Naive thymus-derived CD4-positive, alpha-beta T cell (primary cell): ENCODE measurements around the gene CCSER1. TPM values are rescaled to one million over a fixed set of nuclear protein-coding genes. Genes with fewer than 3 reads are reported as not detected.

Experiments used
- ATAC-seq: fragments of 150-1000 bp; cut with Tn5 transposase; 2 replicates; pipeline ENCODE4 v1.10.0; 2021; ENCODE audit warnings: mild to moderate bottlenecking, moderate library complexity
- CTCF ChIA-PET: fragments of 350-600 bp; sonication (Branson Sonifier 250); formaldehyde crosslinking; loops from one replicate; lab custom pipeline; 2021; ENCODE audit warnings: antibody characterized with exemption; lab: Charles Lee
- POLR2A ChIA-PET: fragments of 350-600 bp; sonication (Branson Sonifier 250); formaldehyde crosslinking; loops from one replicate; lab custom pipeline; 2021; ENCODE audit warnings: antibody characterized with exemption, inconsistent platforms; lab: Charles Lee
- DNase-seq, 9 donors: peaks; one replicate each; pipeline versions ENCODE4 v3.0.0 to v3.0.0-alpha.2; 2020 to 2022; ENCODE audit warnings: mixed read lengths in 1 of 9
- H3K27ac ChIP-seq: one replicate; pipeline ENCODE4 v1.7.0; 2013; ENCODE audit warnings: mild to moderate bottlenecking, low read depth, low read length, moderate library complexity
- H3K27me3 ChIP-seq, 2 donors: one replicate each; pipeline ENCODE4 v1.7.0; 2013; ENCODE audit warnings: low read length in 2 of 2, mild to moderate bottlenecking in 2 of 2, moderate library complexity in 2 of 2; ENCODE audit not compliant: control insufficient read depth in 2 of 2, insufficient read depth in 2 of 2
- H3K36me3 ChIP-seq, 3 experiments: 1 replicate in 2 of 3; 2 replicates in 1 of 3; pipeline ENCODE4 v1.7.0; 2013; ENCODE audit warnings: low read length in 3 of 3, mild to moderate bottlenecking in 3 of 3, moderate library complexity in 1 of 3; ENCODE audit not compliant: insufficient read depth in 3 of 3, control insufficient read depth in 2 of 3
- H3K4me1 ChIP-seq, 2 donors: one replicate each; pipeline ENCODE4 v1.7.0; 2013; ENCODE audit warnings: low read length in 2 of 2, mild to moderate bottlenecking in 2 of 2, moderate library complexity in 1 of 2; ENCODE audit not compliant: control insufficient read depth in 2 of 2, insufficient read depth in 2 of 2
- H3K4me3 ChIP-seq: 2 replicates; pipeline ENCODE4 v1.7.0; 2013; ENCODE audit warnings: mild to moderate bottlenecking, low read length
- H3K9me3 ChIP-seq, 3 experiments: 1 replicate in 2 of 3; 2 replicates in 1 of 3; pipeline ENCODE4 v1.7.0; 2013; ENCODE audit warnings: low read length in 3 of 3; ENCODE audit not compliant: control insufficient read depth in 2 of 3
- H3K27ac Mint-ChIP-seq, 9 donors: one replicate each; pipeline ENCODE4 v1.8.0; 2020 to 2022; ENCODE audit warnings: mixed read lengths in 9 of 9, mild to moderate bottlenecking in 8 of 9, moderate library complexity in 5 of 9, inconsistent platforms in 2 of 9
- H3K27me3 Mint-ChIP-seq, 5 donors: one replicate each; pipeline ENCODE4 v1.8.0; 2021 to 2022; ENCODE audit warnings: mixed read lengths in 5 of 5, mild to moderate bottlenecking in 1 of 5
- H3K36me3 Mint-ChIP-seq, 5 donors: one replicate each; pipeline ENCODE4 v1.8.0; 2020 to 2022; ENCODE audit warnings: mixed read lengths in 5 of 5, mild to moderate bottlenecking in 3 of 5, inconsistent platforms in 1 of 5
- H3K4me1 Mint-ChIP-seq, 7 donors: one replicate each; pipeline ENCODE4 v1.8.0; 2020 to 2022; ENCODE audit warnings: mixed read lengths in 7 of 7, mild to moderate bottlenecking in 3 of 7, inconsistent platforms in 1 of 7
- H3K4me3 Mint-ChIP-seq, 10 donors: one replicate each; pipeline ENCODE4 v1.8.0; 2020 to 2022; ENCODE audit warnings: mild to moderate bottlenecking in 10 of 10, mixed read lengths in 10 of 10, moderate library complexity in 6 of 10, inconsistent platforms in 2 of 10
- H3K9me3 Mint-ChIP-seq, 11 donors: one replicate each; pipeline ENCODE4 v1.8.0; 2020 to 2022; ENCODE audit warnings: mixed read lengths in 11 of 11, mild to moderate bottlenecking in 4 of 11, inconsistent platforms in 1 of 11, moderate library complexity in 1 of 11
- intact Hi-C, 2 donors: fragments of 100-400 bp; cut with micrococcal nuclease; formaldehyde crosslinking; loops; one replicate each; pipeline ENCODE4 v1.15.1; 2023
- polyA plus RNA-seq, 2 donors: library from polyadenylated mRNA; unstranded; fragments of 300-500 nt; fragmentation: Illumina TruSeq; gene quantifications; one replicate each; pipeline ENCODE4 v1.2.3, GENCODE V29; 2021
- total RNA-seq, 6 experiments: library from RNA in 5 of 6; stranded (reverse) in 5 of 6; gene quantifications; 1 replicate in 5 of 6; 2 replicates in 1 of 6; pipeline ENCODE4 v1.2.3 and lab custom pipeline; 2021 to 2026

Gene CCSER1
- total and polyA plus RNA-seq, 7 experiments from 2014 or later = 0.30 to 4.0 (median 1.4) TPM; not detected in 3

GRCh38 chr4:90537491-90537890, 410.3 kb downstream of the CCSER1 start:
- ChIA-PET CTCF (no interaction called here), POLR2A (no interaction called here)
- DNase-seq = no peak
- Histone ChIP-seq H3K27ac (no peak overlapping the region), H3K36me3 (no peaks in the 10 kb centered on the region), H3K27me3 (no peaks in the 10 kb centered on the region), H3K4me3 (no peak overlapping the region), H3K4me1 (no peaks in the 10 kb centered on the region), H3K9me3 (no peaks in the 10 kb centered on the region)
- H3K9me3 Mint-ChIP-seq = peaks cover 0 to 7% (median 0%) of the 10 kb centered on the region in 11 donors
- H3K4me3 Mint-ChIP-seq = no peak overlapping the region
- no peak overlapping the region for H3K27ac Mint-ChIP-seq
- H3K36me3 Mint-ChIP-seq = no peaks in the 10 kb centered on the region
- H3K27me3 Mint-ChIP-seq = no peaks in the 10 kb centered on the region
- no peaks in the 10 kb centered on the region for H3K4me1 Mint-ChIP-seq
- no peak for ATAC-seq
- intact Hi-C loops = no loop called here

GRCh38 chr4:90540536-90540935, 413.3 kb downstream of the CCSER1 start:
- no peaks in the 10 kb centered on the region for H3K27me3 ChIP-seq
- H3K27ac ChIP-seq = no peak overlapping the region
- ChIA-PET POLR2A (no interaction called here), CTCF (no interaction called here)
- ATAC-seq = no peak
- no peaks in the 10 kb centered on the region for H3K4me1 Mint-ChIP-seq
- no peak for DNase-seq
- intact Hi-C loops = no loop called here
- no peak overlapping the region for H3K4me3 Mint-ChIP-seq
- H3K4me3 ChIP-seq = no peak overlapping the region
- H3K36me3 Mint-ChIP-seq = no peaks in the 10 kb centered on the region
- H3K9me3 Mint-ChIP-seq = peaks cover 0 to 7% (median 0%) of the 10 kb centered on the region in 11 donors
- H3K27me3 Mint-ChIP-seq = no peaks in the 10 kb centered on the region
- no peak overlapping the region for H3K27ac Mint-ChIP-seq
- no peaks in the 10 kb centered on the region for H3K36me3 ChIP-seq
- H3K4me1 ChIP-seq = no peaks in the 10 kb centered on the region
- H3K9me3 ChIP-seq = no peaks in the 10 kb centered on the region

GRCh38 chr4:90542216-90542615, 415.0 kb downstream of the CCSER1 start:
- Mint-ChIP-seq H3K27me3 (no peaks in the 10 kb centered on the region), H3K9me3 (peaks cover 0 to 7% (median 0%) of the 10 kb centered on the region in 11 donors)
- H3K9me3 ChIP-seq = no peaks in the 10 kb centered on the region

GRCh38 chr4:90543419-90544170, 416.4 kb downstream of the CCSER1 start:
- no peak overlapping the region for H3K27ac ChIP-seq
- DNase-seq (no peak), ATAC-seq (no peak)
- ChIA-PET CTCF (no interaction called here), POLR2A (no interaction called here)
- H3K9me3 ChIP-seq = no peaks in the 10 kb centered on the region
- no peaks in the 10 kb centered on the region for H3K4me1 ChIP-seq
- no peaks in the 10 kb centered on the region for H3K27me3 ChIP-seq
- no peaks in the 10 kb centered on the region for H3K9me3 Mint-ChIP-seq
- no peak overlapping the region for H3K4me3 ChIP-seq
- intact Hi-C loops = no loop called here
- H3K36me3 Mint-ChIP-seq = no peaks in the 10 kb centered on the region
- H3K27ac Mint-ChIP-seq = no peak overlapping the region
- no peaks in the 10 kb centered on the region for H3K36me3 ChIP-seq
- H3K4me3 Mint-ChIP-seq = no peak overlapping the region
- peaks cover 0 to 4% (median 0%) of the 10 kb centered on the region in 7 donors for H3K4me1 Mint-ChIP-seq
- H3K27me3 Mint-ChIP-seq = no peaks in the 10 kb centered on the region

More at GRCh38 chr4:90542216-90542615, 415.0 kb downstream of the CCSER1 start:
- H3K4me1 ChIP-seq = no peaks in the 10 kb centered on the region
- no peak overlapping the region for H3K4me3 ChIP-seq
- H3K4me1 Mint-ChIP-seq = peaks cover 0 to 4% (median 0%) of the 10 kb centered on the region in 7 donors
- no peaks in the 10 kb centered on the region for H3K27me3 ChIP-seq
- intact Hi-C loops = no loop called here
- no peaks in the 10 kb centered on the region for H3K36me3 Mint-ChIP-seq
- H3K4me3 Mint-ChIP-seq = no peak overlapping the region
- ATAC-seq (no peak), DNase-seq (no peak)
- POLR2A ChIA-PET = no interaction called here
- no peak overlapping the region for H3K27ac Mint-ChIP-seq
- no peaks in the 10 kb centered on the region for H3K36me3 ChIP-seq
- H3K27ac ChIP-seq = no peak overlapping the region
- CTCF ChIA-PET = no interaction called here

GRCh38 chr4:90544532-90545045, 417.4 kb downstream of the CCSER1 start:
- H3K4me3 Mint-ChIP-seq = no peak overlapping the region
- no peak overlapping the region for H3K4me3 ChIP-seq
- CTCF ChIA-PET = no interaction called here
- peaks cover 0 to 4% (median 0%) of the 10 kb centered on the region in 7 donors for H3K4me1 Mint-ChIP-seq
- POLR2A ChIA-PET = interaction anchor here (0.5 kb wide), 1 partner anchor 21 kb away, joined by 3 read pairs; no protein-coding TSS in a partner anchor
- no peaks in the 10 kb centered on the region for H3K4me1 ChIP-seq
- no peaks in the 10 kb centered on the region for H3K36me3 Mint-ChIP-seq
- H3K27ac ChIP-seq = no peak overlapping the region
- H3K27me3 Mint-ChIP-seq = no peaks in the 10 kb centered on the region
- DNase-seq = no peak
- H3K9me3 ChIP-seq = no peaks in the 10 kb centered on the region
- H3K36me3 ChIP-seq = no peaks in the 10 kb centered on the region
- intact Hi-C loops = no loop called here
- no peaks in the 10 kb centered on the region for H3K27me3 ChIP-seq
- no peaks in the 10 kb centered on the region for H3K9me3 Mint-ChIP-seq
- ATAC-seq = no peak
- no peak overlapping the region for H3K27ac Mint-ChIP-seq

GRCh38 chr4:90545380-90545779, 418.2 kb downstream of the CCSER1 start:
- intact Hi-C loops = no loop called here
- CTCF ChIA-PET = no interaction called here
- POLR2A ChIA-PET = no interaction called here

GRCh38 chr4:90546114-90546513, 418.9 kb downstream of the CCSER1 start:
- POLR2A ChIA-PET = no interaction called here
- CTCF ChIA-PET = no interaction called here
- Mint-ChIP-seq H3K36me3 (no peaks in the 10 kb centered on the region), H3K9me3 (no peaks in the 10 kb centered on the region), H3K4me3 (no peak overlapping the region), H3K4me1 (peaks cover 0 to 4% (median 0%) of the 10 kb centered on the region in 7 donors), H3K27me3 (no peaks in the 10 kb centered on the region), H3K27ac (no peak overlapping the region)
- no peaks in the 10 kb centered on the region for H3K27me3 ChIP-seq
- intact Hi-C loops = no loop called here
- H3K4me1 ChIP-seq = no peaks in the 10 kb centered on the region
- ATAC-seq (peak; percentile 29), DNase-seq (no peak)
- H3K4me3 ChIP-seq = no peak overlapping the region
- no peaks in the 10 kb centered on the region for H3K36me3 ChIP-seq
- H3K9me3 ChIP-seq = no peaks in the 10 kb centered on the region
- no peak overlapping the region for H3K27ac ChIP-seq

More at GRCh38 chr4:90545380-90545779, 418.2 kb downstream of the CCSER1 start:
- DNase-seq = no peak
- Mint-ChIP-seq H3K27ac (no peak overlapping the region), H3K27me3 (no peaks in the 10 kb centered on the region), H3K9me3 (no peaks in the 10 kb centered on the region), H3K4me1 (peaks cover 0 to 4% (median 0%) of the 10 kb centered on the region in 7 donors), H3K36me3 (no peaks in the 10 kb centered on the region), H3K4me3 (no peak overlapping the region)
- no peak for ATAC-seq
- H3K4me3 ChIP-seq = no peak overlapping the region
- no peaks in the 10 kb centered on the region for H3K36me3 ChIP-seq
- H3K27ac ChIP-seq = no peak overlapping the region
- H3K4me1 ChIP-seq = no peaks in the 10 kb centered on the region
- no peaks in the 10 kb centered on the region for H3K9me3 ChIP-seq
- H3K27me3 ChIP-seq = no peaks in the 10 kb centered on the region
